Activated CD4-positive, alpha-beta T cell treated with anti-CD3 and anti-CD28 coated beads, Interleukin-2, amount 50 U/mL, for 24 hours (primary cell): ENCODE data around the gene BTG1.

Source experiments
- DNase-seq, 2 donors: peaks; one replicate each; pipeline ENCODE4 v3.0.0-alpha.2; 2020; ENCODE audit warnings: low read depth in 1 of 2, low spot score in 1 of 2

BTG1 gene

DNA sequence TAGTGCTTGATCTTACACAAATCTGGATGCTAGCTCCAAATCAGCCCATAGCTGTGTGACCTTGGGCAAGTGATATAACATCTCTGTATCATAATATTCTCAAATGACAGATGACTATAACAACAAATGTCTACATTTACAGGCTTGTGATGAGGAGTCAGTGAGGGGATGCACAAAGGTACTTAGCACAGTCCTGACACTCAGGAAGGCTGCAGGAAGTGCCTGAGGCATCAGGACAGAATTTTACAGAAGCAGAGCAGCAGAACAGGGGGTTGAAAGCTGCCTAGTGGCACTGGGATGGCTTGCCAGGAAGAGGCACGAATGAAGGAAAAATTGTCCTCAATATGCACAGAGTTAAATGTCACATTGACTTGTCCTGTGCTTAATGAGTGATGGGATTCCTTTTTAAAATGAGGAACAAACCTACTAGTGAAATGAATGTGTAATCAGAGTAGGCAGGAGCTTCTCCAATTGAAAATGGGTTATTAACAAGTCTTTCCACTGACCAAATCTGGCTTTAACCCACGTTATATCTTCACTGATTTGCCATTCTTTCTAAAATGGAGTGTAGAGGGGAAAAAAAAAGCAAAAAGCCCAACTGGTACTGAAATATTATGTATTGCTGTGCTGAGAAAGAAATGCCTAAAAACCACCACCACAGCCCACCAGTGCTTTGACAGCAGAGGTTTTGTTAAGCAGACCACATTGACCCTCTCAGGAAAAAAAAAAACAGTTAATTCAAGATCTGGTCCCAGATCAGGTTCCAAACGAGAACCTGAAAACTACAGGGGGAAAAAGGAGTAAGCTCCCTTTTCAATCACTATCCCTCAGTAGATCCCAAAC is 11.6 kb downstream of the BTG1 start:
- no peak for DNase-seq

DNA sequence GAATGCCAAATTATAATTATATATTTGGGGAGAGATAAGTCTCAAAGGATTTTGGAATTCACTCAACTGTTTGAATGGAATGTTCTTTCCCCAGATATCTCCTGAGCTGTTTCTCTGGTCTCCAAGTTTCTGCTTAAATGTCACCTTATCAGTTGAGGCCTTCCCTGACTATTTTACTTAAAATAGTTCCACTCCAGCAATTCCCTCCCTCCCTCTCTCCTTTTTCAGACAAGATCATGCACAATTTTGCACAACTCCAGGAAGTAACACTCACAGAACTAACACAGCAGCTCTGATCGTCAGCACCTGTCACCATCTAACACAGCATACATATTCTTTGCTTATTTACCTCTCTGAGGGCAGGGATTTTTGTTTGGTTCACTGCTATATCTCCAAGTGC is 12.5 kb downstream of the BTG1 start:
- no peak for DNase-seq

- no peak for DNase-seq
Observed at GRCh38 chr12:92132288-92132687, 13.4 kb downstream of the BTG1 start.

GRCh38 chr12:92130999-92131398 is 14.6 kb downstream of the BTG1 start:
- DNase-seq = no peak

- no peak for DNase-seq
Observed at GRCh38 chr12:92129609-92130008, 16.0 kb downstream of the BTG1 start.

DNA sequence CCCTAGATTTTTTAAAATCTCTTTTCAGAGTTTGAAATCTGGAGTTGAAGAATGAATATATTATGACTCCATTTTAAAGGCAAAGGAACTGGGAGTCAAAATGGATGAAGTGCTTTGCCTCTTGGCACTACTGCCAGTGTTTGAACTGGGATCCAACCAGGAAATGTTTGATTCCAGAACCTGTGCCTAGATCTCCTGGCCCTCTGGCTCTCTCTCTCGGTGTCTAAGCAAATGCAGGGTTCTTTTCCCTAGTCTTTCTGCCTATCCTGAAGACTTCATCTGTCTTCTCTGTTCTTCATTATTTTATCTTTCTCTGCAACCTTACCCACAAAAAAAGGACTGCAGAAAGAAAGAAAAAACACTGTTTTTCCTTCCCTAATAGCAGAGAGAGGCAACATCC is 17.0 kb downstream of the BTG1 start:
- no peak for DNase-seq

- no peak for DNase-seq
Observed at GRCh38 chr12:92124689-92125029, 21.0 kb downstream of the BTG1 start.

- DNase-seq = no peak
Observed at GRCh38 chr12:92123780-92124688, 21.6 kb downstream of the BTG1 start.

- no peak for DNase-seq
Observed at GRCh38 chr12:92122941-92123779, 22.5 kb downstream of the BTG1 start.

- DNase-seq = no peak
Observed at GRCh38 chr12:92121826-92122225, 23.8 kb downstream of the BTG1 start.

- DNase-seq = no peak
Observed at GRCh38 chr12:92118826-92119536, 26.7 kb downstream of the BTG1 start.

DNA sequence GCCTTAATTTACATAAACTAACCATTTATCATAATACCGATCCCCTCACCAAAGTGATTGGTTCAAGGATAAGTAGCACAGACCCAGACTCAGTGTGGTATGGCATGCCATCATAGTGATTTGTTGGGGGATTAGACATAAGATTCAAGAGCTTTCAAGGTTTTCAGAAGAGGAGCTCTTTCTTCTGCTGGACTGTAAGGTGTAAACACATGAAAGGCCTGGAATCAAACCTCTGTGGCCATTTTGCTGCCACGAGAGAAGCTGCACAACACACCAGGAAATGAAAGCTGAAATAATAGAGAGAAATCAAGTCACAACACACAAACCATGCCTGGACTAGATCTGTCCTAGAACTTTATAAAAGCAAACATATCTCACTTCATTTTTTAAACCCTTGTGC is 30.8 kb downstream of the BTG1 start:
- no peak for DNase-seq

DNA sequence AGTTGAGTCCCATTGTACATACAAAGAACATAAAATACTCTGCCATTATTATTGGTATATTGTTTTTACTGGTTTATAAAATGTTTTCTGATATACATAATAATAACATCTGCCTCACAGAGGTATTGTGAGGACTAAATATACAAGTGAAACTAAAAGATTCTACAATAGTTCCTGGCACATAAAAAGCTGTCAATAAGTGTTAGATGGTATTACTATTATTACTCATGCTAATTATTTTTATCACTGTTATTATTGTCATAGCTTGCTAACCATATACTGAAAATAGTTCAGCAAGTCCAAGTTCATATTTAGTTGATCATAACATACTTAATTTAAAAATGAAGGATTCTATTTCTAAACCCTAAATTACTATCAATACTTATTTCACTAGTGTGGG is 34.4 kb downstream of the BTG1 start:
- DNase-seq = no peak

DNA sequence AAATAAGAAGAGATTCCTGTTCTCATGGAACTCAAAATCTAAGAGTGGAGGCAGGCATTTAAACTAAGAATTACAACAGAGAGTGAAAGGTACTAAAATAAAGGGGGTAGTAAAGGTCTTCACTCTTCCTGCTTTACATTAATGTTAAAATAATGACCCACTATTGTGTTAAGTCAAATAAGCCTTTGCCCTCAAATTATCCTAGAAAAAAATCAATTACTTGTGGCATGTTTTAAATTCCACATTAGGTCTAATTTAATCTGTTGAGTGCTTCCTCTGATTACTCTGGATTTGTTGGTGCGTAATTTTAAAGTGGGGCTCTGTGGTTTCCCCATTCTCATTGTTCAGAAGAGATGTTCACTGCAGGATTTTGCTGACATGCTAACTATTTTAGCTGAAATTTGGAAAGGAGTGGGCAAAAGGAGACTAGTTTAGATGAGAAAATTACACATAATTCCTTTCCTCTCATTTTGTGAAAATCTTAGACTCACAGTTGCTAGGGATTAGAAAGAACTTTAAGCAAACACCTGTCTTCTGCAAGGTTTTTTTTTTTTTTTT is 35.5 kb downstream of the BTG1 start:
- no peak for DNase-seq

DNA sequence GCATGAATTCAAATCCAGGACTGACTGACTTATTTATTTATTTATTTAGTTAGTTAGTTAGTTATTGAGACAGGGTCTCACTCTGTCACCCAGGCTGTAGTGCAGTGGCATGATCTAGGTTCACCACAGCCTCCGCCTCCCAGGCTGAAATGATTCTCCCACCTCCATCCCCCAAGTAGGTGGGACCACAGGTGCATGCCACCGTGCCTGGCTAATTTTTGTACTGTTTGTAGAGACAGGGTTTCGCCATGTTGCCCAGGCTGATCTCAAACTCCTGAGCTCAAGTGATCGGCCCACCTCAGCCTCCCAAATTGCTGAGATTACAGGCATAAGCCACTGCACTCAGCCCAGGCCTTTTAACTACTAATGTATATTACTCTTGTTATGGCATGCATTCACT is 36.0 kb downstream of the BTG1 start:
- DNase-seq = no peak

DNA sequence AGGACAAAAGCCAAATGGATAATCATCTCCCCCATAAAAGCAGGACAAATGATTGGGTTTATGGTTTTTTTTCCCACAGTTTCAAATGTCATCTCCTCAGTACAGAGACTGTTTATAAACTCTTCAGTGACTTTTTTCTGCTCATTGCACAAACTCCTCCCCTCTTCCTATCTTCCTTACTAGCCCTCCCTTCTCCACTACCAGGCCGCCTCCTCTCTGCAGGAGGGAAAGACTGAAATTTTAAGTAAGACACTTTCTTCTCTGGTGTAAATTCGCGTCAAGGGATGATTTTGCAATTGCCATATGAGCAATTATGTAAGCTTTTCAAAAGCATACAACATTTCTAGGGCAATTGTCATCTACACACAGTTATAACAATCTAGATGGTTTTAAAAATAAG is 37.0 kb downstream of the BTG1 start:
- no peak for DNase-seq

DNA sequence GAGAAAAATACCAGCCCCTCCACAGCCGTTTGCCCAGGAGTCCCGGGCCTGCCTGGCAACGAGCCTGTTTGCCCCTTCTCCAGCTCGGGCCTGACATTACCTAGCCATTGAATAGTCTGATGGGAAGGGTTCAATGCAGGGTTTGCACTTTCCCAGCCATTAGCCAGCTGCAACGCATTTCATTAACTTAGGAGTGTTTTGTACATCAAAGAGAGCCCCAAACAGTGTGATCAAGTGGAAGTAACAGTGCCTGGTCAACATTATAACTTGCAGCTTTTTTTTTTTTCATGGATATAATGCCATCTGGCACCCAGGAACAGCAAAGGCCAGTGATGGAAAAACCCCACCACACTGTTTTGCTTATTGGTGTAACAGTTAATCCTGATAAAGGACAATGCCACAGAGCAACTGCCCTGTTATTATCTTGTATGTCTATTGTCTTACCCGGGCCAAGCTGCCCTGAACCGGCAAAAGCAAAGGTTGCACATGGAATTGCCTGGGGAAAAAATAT is 38.0 kb downstream of the BTG1 start:
- DNase-seq = no peak

DNA sequence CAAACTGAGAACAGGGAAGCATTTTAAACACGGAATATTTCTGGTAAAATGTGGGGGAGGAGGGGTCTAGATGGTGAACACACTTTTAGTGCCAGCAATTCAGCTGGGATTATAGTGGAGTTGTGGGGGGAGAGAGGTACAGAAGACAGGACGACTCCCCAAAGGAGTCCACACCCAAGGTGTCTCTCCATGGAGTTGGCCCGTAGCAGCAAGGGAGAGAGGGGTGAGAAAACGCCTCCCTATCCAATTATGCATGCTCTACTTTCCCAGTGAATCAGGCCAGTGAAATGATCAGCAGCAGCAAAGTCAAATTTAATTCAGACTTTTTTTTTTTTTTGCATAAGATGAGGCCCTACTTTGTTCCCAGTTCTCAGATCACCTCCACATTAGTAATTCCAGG is 38.6 kb downstream of the BTG1 start:
- DNase-seq = no peak

GRCh38 chr12:92105676-92106075 is 40.0 kb downstream of the BTG1 start:
- no peak for DNase-seq

DNA sequence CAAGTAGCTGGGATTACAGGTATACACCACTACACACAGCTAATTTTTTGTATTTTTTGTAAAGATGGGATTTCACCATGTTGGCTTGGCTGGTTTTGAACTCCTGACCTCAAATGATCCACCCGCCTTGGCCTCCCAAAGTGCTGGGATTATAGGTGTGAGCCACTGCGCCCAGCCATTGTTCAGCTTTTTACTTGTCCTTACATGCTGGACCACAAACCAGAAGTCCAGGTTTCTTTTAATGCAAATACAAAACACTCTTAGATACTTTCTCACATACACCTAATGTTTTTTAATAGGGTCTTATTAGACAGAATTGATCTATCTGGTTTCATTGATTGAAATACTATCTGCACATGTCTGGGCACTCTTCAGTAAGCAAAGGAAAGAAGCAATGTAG is 40.5 kb downstream of the BTG1 start:
- DNase-seq = no peak
